Activated CD4-positive, alpha-beta T cell treated with anti-CD3 and anti-CD28 coated beads, Interleukin-10, Interleukin-2, amounts not matched to agents 100 ng/mL and 50 ng/mL, durations not matched to agents 16 hours and 8 hours (primary cell): ENCODE data around the gene CPXM1.
"Not testable (repeated sequence)": the region's sequence is repeated elsewhere in the genome, so short reads cannot be mapped to it uniquely, and the experiment has no call there.

Experiments
- DNase-seq: peaks from one replicate; pipeline ENCODE4 v3.0.0-alpha.2; 2020

Gene CPXM1

DNA sequence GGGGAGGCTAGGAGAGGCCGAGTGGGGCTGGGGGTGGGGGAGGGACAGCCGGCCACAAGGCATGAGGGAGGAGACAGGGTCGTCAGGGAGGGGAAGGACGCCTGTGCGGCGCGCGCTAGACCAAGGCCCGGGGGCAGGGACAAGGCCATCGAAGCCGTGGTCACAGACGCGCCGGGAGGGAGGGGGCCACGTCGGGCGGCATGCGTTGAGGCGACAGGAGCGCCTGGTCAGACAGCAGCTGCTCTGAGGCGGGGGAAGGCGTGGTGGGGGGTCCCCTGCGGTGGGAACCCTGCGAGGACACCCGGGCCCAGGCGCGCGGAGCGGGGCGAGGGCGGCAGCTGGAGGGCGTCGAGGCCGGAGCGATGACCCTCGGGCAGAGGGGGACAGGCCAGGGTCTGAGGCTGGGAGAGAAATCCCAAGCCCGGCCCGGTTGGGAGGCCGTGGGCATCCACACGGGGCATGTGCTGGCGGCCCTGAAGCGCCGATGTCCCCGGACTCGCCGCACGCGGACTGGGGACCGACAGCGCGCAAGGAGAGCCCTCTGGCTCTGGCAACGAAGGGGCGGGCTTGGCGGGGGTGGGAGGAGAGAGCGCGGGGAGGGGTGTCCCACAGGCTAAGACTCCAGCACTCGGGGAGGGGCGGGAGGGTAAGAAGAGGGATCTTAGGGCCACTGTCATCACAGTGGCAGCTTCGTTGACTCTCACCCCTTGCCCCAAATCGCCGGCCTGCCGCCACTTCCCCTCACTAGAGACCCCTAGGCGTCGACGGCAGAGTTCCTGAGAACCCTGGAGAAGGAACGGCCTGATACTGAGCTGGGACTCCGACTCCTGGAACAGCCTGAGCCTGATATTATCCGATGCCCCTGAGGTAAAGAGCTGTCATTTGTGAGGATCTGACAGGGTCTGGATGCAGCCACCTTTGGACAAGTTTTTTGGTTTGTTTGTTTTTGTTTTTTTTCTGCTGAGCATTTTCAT is 20.8 kb upstream of the CPXM1 start:
- no peak for DNase-seq

- DNase-seq, result no peak
Observed at GRCh38 chr20:2820084-2820895, 19.9 kb upstream of the CPXM1 start.

- no peak for DNase-seq
Observed at GRCh38 chr20:2817891-2818595, 17.6 kb upstream of the CPXM1 start.

GRCh38 chr20:2817341-2817726 is 16.9 kb upstream of the CPXM1 start:
- DNase-seq, result no peak

DNA sequence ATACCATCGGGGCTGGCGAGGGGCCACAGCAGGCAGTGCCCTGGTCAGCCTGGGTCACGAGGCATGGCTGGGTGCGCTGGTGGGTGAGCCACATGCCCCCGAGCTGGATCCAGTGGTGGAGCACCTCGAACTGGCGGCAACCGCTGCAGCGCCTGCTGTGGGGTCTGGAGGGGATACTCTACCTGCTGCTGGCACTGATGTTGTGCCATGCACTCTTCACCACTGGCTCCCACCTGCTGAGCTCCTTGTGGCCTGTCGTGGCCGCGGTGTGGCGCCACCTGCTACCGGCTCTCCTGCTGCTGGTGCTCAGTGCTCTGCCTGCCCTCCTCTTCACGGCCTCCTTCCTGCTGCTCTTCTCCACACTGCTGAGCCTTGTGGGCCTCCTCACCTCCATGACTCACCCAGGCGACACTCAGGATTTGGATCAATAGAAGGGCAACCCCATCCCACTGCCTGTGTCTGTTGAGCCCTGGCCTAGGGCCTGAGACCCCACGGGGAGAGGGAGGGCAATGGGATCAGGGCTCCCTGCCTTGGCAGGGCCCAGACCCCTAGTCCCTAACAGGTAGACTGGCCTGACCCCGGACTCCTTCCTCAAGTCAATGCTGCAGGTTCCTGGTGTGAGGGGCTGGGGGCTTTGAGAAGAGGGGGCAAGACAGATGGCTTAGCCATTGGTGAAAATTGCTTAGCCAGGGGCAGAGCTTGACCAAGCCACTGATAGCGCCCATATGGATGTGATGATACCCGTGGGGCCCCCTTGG is 16.3 kb upstream of the CPXM1 start:
- no peak for DNase-seq

- no peak for DNase-seq
Observed at GRCh38 chr20:2816030-2816582, 15.7 kb upstream of the CPXM1 start, which contains the start of gene TMEM239. Gene TMEM239, plus strand, starts transcription at chr20:2816364. Its CDS starts 191 bp downstream, at chr20:2816555.

DNA sequence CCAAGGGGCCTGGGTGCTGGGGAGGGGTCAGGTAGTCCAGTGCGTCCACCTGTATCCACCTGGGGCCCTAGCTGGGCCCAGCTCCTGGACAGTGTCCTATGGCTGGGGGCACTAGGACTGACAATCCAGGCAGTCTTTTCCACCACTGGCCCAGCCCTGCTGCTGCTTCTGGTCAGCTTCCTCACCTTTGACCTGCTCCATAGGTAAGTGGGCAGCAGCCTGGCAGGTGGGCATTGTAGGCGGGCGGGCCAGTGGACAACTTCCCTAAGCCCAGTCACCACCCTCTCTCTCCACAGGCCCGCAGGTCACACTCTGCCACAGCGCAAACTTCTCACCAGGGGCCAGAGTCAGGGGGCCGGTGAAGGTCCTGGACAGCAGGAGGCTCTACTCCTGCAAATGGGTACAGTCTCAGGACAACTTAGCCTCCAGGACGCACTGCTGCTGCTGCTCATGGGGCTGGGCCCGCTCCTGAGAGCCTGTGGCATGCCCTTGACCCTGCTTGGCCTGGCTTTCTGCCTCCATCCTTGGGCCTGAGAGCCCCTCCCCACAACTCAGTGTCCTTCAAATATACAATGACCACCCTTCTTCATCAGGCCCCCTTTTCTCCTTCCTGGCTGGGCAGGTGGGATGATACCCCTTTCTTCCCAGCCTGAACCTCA is 14.9 kb upstream of the CPXM1 start:
- DNase-seq, result no peak

DNA sequence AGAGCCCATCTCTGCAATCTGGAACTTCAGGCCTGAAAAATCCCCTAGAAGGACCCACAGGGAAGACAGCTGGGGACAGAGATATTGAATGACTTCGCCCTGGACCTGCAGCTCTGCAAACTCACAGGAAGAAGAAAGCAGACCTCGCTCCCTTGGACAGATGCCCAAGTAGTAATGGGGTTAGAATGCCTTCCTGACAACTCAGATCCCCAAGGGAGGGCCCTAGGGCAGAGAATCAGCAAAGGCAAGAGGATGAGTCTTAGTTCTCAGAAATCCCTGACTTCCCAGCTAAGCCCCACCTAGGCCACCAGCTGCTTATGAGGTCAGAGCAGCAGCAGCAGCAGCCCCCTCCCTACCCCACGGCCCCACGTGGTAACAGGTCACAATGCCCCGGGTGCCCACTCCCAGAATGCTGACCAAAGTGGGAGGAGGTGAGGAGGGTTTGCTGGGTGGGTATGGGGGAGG is 14.2 kb upstream of the CPXM1 start, which contains the start of gene C20orf141:
Gene C20orf141 (plus strand): TSS at position 401 of the 465 bp plus-strand sequence. CDS start 198 bp downstream, outside the sequence.
- DNase-seq, result no peak

DNA sequence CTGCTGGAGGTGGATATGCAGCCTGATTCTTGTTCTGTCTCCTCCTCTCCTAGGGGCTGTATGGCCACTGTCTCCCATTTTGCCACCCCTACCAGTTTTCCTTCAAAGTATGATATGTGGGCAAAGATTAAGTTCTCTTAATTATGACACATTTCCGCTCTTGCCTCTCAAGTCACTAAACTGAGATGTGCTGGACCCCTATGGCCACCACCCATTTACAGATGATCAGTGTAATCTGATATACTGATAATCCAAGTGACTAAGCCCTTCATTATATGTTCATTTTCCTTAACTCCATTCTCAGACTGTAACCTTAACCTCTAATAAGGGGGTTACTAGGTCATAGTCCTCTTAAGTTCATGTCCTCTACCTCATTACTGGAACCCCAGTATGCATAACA is 13.6 kb upstream of the CPXM1 start:
- no peak for DNase-seq

DNA sequence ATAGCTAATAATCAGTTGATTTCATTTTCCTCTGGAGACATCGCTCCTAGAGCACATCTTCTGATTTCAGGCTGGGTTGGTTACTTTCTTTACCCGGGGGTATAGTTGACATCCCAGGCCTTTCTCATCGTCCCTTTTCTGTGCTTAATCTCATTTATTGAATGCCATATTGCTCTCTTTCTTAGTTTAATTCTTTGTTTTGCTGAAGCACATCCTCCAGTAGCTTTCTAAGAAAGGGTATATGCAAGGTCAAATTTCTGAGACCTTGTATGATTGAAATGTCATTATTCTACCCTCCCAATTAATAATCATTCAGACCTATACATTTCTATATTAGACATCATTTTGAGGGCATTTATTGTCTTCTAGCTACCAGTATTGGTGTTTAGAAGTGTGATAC is 11.8 kb upstream of the CPXM1 start:
- no peak for DNase-seq

DNA sequence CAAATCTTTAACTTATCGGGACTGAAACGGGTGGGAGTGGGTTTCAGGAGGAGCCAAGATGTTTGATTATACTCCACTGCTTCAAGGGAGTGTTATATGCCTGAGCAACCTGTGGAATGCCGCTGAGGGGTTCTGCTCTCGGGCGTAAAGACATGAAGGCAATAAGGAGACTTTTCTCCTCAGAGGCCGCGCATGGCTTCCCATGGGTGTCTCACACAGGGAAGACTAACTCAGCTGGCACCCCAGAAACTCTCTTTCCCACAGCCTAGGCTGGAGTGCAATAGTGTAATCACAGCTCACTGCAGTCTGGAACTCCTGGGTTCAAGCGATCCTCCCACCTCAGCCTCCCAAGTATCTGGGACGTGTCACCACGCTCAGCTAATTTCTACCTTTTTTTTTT is 9.3 kb upstream of the CPXM1 start:
- no peak for DNase-seq

DNA sequence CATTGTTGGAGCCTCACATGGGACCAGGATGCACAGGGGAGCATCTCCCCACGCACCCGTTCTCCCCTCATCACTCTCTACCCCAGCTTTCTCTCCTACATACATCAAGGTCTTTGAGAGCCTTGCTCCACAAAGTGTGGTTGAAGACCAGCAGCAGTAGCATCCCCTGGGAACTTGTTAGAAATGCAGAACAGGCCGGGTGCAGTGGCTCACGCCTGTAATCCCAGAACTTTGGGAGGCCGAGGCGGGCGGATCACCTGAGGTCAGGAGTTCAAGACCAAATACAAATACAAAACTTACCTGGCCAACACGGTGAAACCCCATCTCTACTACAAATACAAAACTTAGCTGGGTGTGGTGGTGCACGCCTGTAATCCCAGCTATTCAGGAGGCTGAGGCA is 7.5 kb upstream of the CPXM1 start:
- not testable (repeated sequence) for DNase-seq

- DNase-seq, result no peak
Observed at GRCh38 chr20:2807019-2807418, 6.6 kb upstream of the CPXM1 start.

- DNase-seq, result no peak
Observed at GRCh38 chr20:2806351-2806701, 5.9 kb upstream of the CPXM1 start.

- DNase-seq, result no peak
Observed at GRCh38 chr20:2805689-2806350, 5.4 kb upstream of the CPXM1 start.

DNA sequence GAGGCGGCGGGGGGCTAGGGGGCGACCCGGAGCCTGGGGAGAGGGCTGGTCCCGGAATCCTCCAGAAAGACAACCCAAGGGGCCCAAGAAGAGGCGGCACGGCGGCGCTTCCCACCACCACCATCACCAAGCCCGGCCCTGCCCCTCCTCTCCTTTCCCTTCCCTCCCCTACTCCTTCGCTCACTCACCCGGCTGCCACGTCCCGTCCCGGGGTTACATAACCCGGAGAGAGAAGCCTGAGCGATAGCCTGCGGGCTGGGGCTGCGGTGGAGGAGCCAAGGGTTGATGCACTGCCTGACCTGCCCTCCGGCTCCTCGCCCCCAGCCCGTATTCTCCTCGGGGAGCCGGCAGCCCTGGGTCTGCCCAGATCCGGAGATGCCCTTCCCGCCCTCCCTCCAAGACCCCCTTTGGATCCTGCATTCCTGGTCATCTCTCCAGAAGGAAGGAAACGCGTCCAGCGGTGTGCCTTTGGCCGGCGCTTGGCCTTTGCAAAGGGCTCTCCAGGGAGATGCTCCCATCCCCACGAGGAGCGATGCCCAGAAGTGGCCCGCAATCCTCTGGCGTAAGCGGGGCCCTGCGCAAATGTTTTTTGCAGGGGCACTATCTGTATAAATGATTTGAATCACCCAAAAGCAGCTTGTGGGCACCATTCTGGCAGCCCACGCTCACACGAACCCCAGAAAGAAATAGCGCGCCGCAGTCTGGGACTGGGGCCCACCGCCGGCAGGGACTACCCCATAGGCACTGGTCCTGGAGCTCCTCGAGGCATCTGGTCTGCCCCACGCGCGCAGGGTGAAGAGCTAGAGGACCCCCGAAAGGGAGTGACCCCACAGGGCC is 4.6 kb upstream of the CPXM1 start:
- no peak for DNase-seq

DNA sequence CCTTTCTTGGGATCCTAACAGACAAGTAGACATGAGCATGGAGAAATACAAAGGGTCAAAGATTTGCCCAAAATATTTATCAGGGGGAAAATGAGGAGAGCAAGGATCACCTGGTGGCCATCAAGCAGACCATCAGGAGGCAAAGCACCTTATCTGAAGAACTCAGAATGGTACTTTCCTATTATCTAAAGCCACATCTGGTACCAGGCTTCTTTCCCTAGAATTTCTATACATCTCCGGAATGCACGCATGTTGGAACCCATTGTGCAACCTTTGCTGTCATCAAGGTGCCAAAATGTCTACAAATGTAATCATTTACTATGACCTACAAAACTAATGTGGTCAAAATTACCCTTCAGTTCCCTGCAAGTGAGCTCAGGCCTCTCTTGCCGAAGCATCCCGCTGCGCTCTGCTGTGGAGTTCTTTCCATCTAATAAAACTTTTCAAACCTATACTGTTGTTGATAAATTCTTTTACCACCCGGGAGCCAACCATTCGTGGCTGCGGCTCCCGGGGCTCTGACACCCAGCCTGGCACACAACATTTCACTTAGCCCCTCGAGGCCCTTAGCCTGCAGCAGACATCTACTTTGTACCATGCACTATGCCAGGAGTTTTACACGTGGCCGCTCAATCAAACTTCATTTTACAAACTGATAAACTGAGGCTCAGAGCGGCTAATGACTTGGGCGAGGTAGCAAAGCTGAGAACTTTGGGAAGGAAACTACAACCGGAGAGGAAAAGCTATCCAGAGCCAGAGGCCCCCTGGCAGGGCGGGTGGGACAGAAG is 3.8 kb upstream of the CPXM1 start:
- no peak for DNase-seq

DNA sequence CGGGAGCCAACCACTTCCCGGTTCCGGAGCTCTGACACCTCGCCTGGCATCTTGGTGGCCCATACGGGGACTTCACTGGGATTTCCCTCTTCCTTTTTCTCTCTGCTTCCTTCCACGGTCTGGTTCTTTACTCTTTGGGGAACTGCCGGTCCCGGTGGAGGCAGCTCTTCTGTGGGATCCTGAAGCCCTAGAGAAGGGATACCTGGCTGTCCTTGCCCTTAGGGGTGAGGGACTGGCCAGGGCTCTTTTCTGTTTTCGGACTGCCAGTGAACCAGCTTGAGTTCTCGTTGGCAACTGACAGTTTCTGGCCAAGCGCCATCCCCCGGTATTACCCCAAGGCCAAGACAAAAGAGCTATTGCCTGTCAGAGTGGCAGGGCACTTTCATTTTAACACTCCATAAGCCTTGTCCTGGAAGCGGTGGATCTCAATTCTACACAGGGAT is 880 bp upstream of the CPXM1 start:
- DNase-seq, result no peak
